Endothelial cell (in vitro differentiated cells): ENCODE measurements around the gene CASZ1. TPM values are rescaled to one million over a fixed set of nuclear protein-coding genes. Genes with fewer than 3 reads are reported as not detected.

Source experiments
- DNase-seq: peaks from one replicate; pipeline ENCODE4 v3.0.0; 2021; ENCODE audit warnings: low spot score
- H3K27ac Mint-ChIP-seq: one replicate; pipeline ENCODE4 v1.8.0; 2021; ENCODE audit warnings: mixed read lengths, inconsistent platforms; ENCODE audit not compliant: unreplicated experiment
- H3K27me3 Mint-ChIP-seq: one replicate; pipeline ENCODE4 v1.8.0; 2021; ENCODE audit warnings: mild to moderate bottlenecking, moderate library complexity, mixed read lengths, inconsistent platforms; ENCODE audit not compliant: unreplicated experiment
- H3K36me3 Mint-ChIP-seq: one replicate; pipeline ENCODE4 v1.8.0; 2021; ENCODE audit warnings: mild to moderate bottlenecking, low read depth, mixed read lengths, inconsistent platforms; ENCODE audit not compliant: unreplicated experiment
- H3K4me1 Mint-ChIP-seq: one replicate; pipeline ENCODE4 v1.8.0; 2021; ENCODE audit warnings: mild to moderate bottlenecking, mixed read lengths, inconsistent platforms; ENCODE audit not compliant: unreplicated experiment
- H3K4me3 Mint-ChIP-seq: one replicate; pipeline ENCODE4 v1.8.0; 2021; ENCODE audit warnings: mild to moderate bottlenecking, mixed read lengths, inconsistent platforms; ENCODE audit not compliant: unreplicated experiment
- H3K9me3 Mint-ChIP-seq: one replicate; pipeline ENCODE4 v1.8.0; 2021; ENCODE audit warnings: mixed read lengths, inconsistent platforms; ENCODE audit not compliant: unreplicated experiment
- CTCF ChIP-seq: fragments of 200-600 bp; sonication (generic); IDR thresholded peaks from one replicate; pipeline ENCODE4 v1.5.0; 2021; ENCODE audit warnings: antibody characterized with exemption; ENCODE audit not compliant: unreplicated experiment
- total RNA-seq: library from RNA; stranded (reverse); fragmentation: NEBNext Ultra II Directional; extraction: Animal tissue kit (Norgen Biotek cat#: 25700); gene quantifications from one replicate; pipeline ENCODE4 v1.2.1, GENCODE V29; 2021; ENCODE audit not compliant: unreplicated experiment

Gene CASZ1
- total RNA-seq, 1 donor from 2014 or later = 6.3 TPM

GRCh38 chr1:10665930-10666850 is 130.3 kb downstream of the CASZ1 start:
- Mint-ChIP-seq H3K36me3 (no peaks in the 10 kb centered on the region), H3K27ac (no peak overlapping the region), H3K9me3 (no peaks in the 10 kb centered on the region), H3K4me1 (peaks cover 42% of the 10 kb centered on the region), H3K4me3 (no peak overlapping the region), H3K27me3 (peaks cover 4% of the 10 kb centered on the region)
- TF ChIP-seq CTCF = no peak
- no peak for DNase-seq

DNA sequence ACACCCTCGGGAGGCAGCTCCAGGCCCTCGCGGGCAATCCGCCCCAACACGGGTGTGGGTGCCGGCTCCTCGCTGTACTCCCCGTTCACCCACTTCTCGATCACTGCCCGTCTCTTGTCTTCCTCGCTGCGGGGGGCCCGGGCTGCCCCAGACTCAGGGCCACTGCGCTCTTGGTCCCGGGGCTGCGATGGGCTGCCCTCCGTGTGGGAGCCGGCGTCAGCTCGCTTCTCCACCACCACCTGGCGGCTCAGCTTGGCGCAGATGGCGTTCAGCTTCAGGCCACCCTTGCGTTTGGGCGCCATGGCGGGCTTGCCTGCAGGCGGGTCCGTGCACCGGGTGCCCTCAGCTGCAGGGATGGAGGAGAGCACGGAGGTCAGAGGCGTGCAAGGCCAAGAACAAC is 131.2 kb downstream of the CASZ1 start:
- no peaks in the 10 kb centered on the region for H3K9me3 Mint-ChIP-seq
- no peak for TF ChIP-seq CTCF
- H3K27me3 Mint-ChIP-seq = peaks cover 4% of the 10 kb centered on the region
- no peak overlapping the region for H3K27ac Mint-ChIP-seq
- no peaks in the 10 kb centered on the region for H3K36me3 Mint-ChIP-seq
- DNase-seq = no peak
- peaks cover 34% of the 10 kb centered on the region for H3K4me1 Mint-ChIP-seq
- H3K4me3 Mint-ChIP-seq = no peak overlapping the region

- Mint-ChIP-seq H3K27ac (no peak overlapping the region), H3K27me3 (peaks cover 4% of the 10 kb centered on the region)
These were observed 132.2 kb downstream of the CASZ1 start for GRCh38 chr1:10664251-10664650.

GRCh38 chr1:10663678-10664035 is 132.8 kb downstream of the CASZ1 start:
- peak; percentile 56 for DNase-seq
- Mint-ChIP-seq H3K36me3 (no peaks in the 10 kb centered on the region), H3K27ac (no peak overlapping the region), H3K4me3 (no peak overlapping the region), H3K4me1 (peaks cover 28% of the 10 kb centered on the region), H3K9me3 (no peaks in the 10 kb centered on the region), H3K27me3 (peaks cover 4% of the 10 kb centered on the region)
- no peak for TF ChIP-seq CTCF

More at GRCh38 chr1:10664251-10664650, 132.2 kb downstream of the CASZ1 start:
- peaks cover 32% of the 10 kb centered on the region for H3K4me1 Mint-ChIP-seq
- no peaks in the 10 kb centered on the region for H3K9me3 Mint-ChIP-seq
- H3K4me3 Mint-ChIP-seq = no peak overlapping the region
- no peak for DNase-seq
- TF ChIP-seq CTCF = no peak
- H3K36me3 Mint-ChIP-seq = no peaks in the 10 kb centered on the region
